Effector memory CD4-positive, alpha-beta T cell (primary cell): ENCODE data around the gene POLR2M.

Experiments used
- DNase-seq, 3 donors: peaks; one replicate each; pipeline ENCODE4 v3.0.0-alpha.2; 2020
- H3K27ac ChIP-seq: 2 replicates; pipeline ENCODE4 v1.7.0; 2013; ENCODE audit warnings: mild to moderate bottlenecking, low read length, moderate library complexity; ENCODE audit not compliant: insufficient read depth, poor library complexity, severe bottlenecking
- H3K27me3 ChIP-seq: replicated peaks from 2 replicates; pipeline ENCODE4 v1.7.0; 2013; ENCODE audit warnings: mild to moderate bottlenecking, low read length; ENCODE audit not compliant: insufficient read depth, control insufficient read depth, poor library complexity, severe bottlenecking
- H3K36me3 ChIP-seq: 2 replicates; pipeline ENCODE4 v1.7.0; 2013; ENCODE audit warnings: mild to moderate bottlenecking, low read length, moderate library complexity; ENCODE audit not compliant: control insufficient read depth, insufficient read depth
- H3K4me1 ChIP-seq: 2 replicates; pipeline ENCODE4 v1.7.0; 2013; ENCODE audit warnings: low read length, mild to moderate bottlenecking; ENCODE audit not compliant: control insufficient read depth, insufficient read depth, poor library complexity, severe bottlenecking
- H3K4me3 ChIP-seq: 2 replicates; pipeline ENCODE4 v1.7.0; 2013; ENCODE audit warnings: low read length, low read depth, mild to moderate bottlenecking; ENCODE audit not compliant: insufficient read depth, poor library complexity, severe bottlenecking
- H3K9me3 ChIP-seq: 2 replicates; pipeline ENCODE4 v1.7.0; 2013; ENCODE audit warnings: mild to moderate bottlenecking, low read length, moderate library complexity; ENCODE audit not compliant: control insufficient read depth

Gene POLR2M

GRCh38 chr15:57752436-57752835, 45.9 kb downstream of the POLR2M start:
- Histone ChIP-seq H3K27me3 (no peaks in the 10 kb centered on the region), H3K9me3 (no peaks in the 10 kb centered on the region), H3K36me3 (no peaks in the 10 kb centered on the region), H3K27ac (no peak overlapping the region), H3K4me3 (no peak overlapping the region), H3K4me1 (no peaks in the 10 kb centered on the region)
- DNase-seq: no peak

- H3K36me3 ChIP-seq: no peaks in the 10 kb centered on the region
- H3K27ac ChIP-seq: no peak overlapping the region
- no peaks in the 10 kb centered on the region for H3K9me3 ChIP-seq
- no peaks in the 10 kb centered on the region for H3K4me1 ChIP-seq
- no peak overlapping the region for H3K4me3 ChIP-seq
- DNase-seq: no peak
- H3K27me3 ChIP-seq: no peaks in the 10 kb centered on the region
Observed at GRCh38 chr15:57752840-57753239, 46.3 kb downstream of the POLR2M start.

- Histone ChIP-seq H3K36me3 (no peaks in the 10 kb centered on the region), H3K9me3 (no peaks in the 10 kb centered on the region)
- DNase-seq: no peak
Observed at GRCh38 chr15:57756466-57756865, 50.0 kb downstream of the POLR2M start.

GRCh38 chr15:57758560-57758959, 52.0 kb downstream of the POLR2M start:
- H3K4me3 ChIP-seq: no peak overlapping the region
- no peaks in the 10 kb centered on the region for H3K27me3 ChIP-seq
- H3K9me3 ChIP-seq: no peaks in the 10 kb centered on the region
- no peak overlapping the region for H3K27ac ChIP-seq
- no peaks in the 10 kb centered on the region for H3K4me1 ChIP-seq
- H3K36me3 ChIP-seq: no peaks in the 10 kb centered on the region
- no peak for DNase-seq

More at GRCh38 chr15:57756466-57756865, 50.0 kb downstream of the POLR2M start:
- Histone ChIP-seq H3K4me3 (no peak overlapping the region), H3K4me1 (no peaks in the 10 kb centered on the region), H3K27ac (no peak overlapping the region), H3K27me3 (no peaks in the 10 kb centered on the region)

- Histone ChIP-seq H3K27ac (no peak overlapping the region), H3K9me3 (no peaks in the 10 kb centered on the region), H3K36me3 (no peaks in the 10 kb centered on the region), H3K27me3 (no peaks in the 10 kb centered on the region), H3K4me3 (no peak overlapping the region), H3K4me1 (no peaks in the 10 kb centered on the region)
- no peak for DNase-seq
Observed at GRCh38 chr15:57761562-57761961, 55.0 kb downstream of the POLR2M start.

GRCh38 chr15:57762302-57762701, 55.8 kb downstream of the POLR2M start:
- H3K9me3 ChIP-seq: no peaks in the 10 kb centered on the region
- no peak for DNase-seq
- H3K27ac ChIP-seq: no peak overlapping the region

GRCh38 chr15:57763176-57763964, 56.9 kb downstream of the POLR2M start:
- Histone ChIP-seq H3K4me1 (no peaks in the 10 kb centered on the region), H3K36me3 (no peaks in the 10 kb centered on the region), H3K9me3 (no peaks in the 10 kb centered on the region), H3K4me3 (no peak overlapping the region), H3K27me3 (no peaks in the 10 kb centered on the region), H3K27ac (no peak overlapping the region)
- DNase-seq: no peak

More at GRCh38 chr15:57762302-57762701, 55.8 kb downstream of the POLR2M start:
- no peaks in the 10 kb centered on the region for H3K27me3 ChIP-seq
- H3K4me1 ChIP-seq: no peaks in the 10 kb centered on the region
- no peaks in the 10 kb centered on the region for H3K36me3 ChIP-seq
- H3K4me3 ChIP-seq: no peak overlapping the region
